ENCODE data around the gene ENPP7.

The ENPP7 gene

GRCh38 chr17:79791735-79792161, 61.0 kb downstream of the ENPP7 start:
- no peak for DNase-seq (ENCODE audit: low read depth)

Data from ELR (cell line).